SK-N-SH treated with all-trans-retinoic acid at 6 μM for 48 hours (cell line): Measurements from ENCODE around the gene LAMA5.

Experiments used
- ATAC-seq: fragments of 200-7000 bp; cut with Tn5 transposase; 3 replicates; pipeline ENCODE4 v1.9.1; 2020; ENCODE audit warnings: mild to moderate bottlenecking, moderate library complexity
- ARNTL ChIP-seq: fragments of 450-650 bp; formaldehyde crosslinking; IDR thresholded peaks from 2 replicates; pipeline ENCODE4 v1.5.0; 2020; ENCODE audit warnings: low read depth, mild to moderate bottlenecking, moderate library complexity, borderline replicate concordance
- CREB5 ChIP-seq: fragments of 250-450 bp; sonication (Bioruptor Pico); IDR thresholded peaks from 2 replicates; pipeline ENCODE4 v1.5.1; 2020; ENCODE audit warnings: low read depth, mild to moderate bottlenecking, moderate library complexity
- CSDC2 ChIP-seq: fragments of 250-450 bp; sonication (Bioruptor Pico); IDR thresholded peaks from 2 replicates; pipeline ENCODE4 v1.5.0; 2020; ENCODE audit warnings: mild to moderate bottlenecking, moderate library complexity
- CSRNP3 ChIP-seq: fragments of 250-450 bp; sonication (Bioruptor Pico); IDR thresholded peaks from 2 replicates; pipeline ENCODE4 v1.5.1; 2021; ENCODE audit warnings: mild to moderate bottlenecking, moderate library complexity
- ESRRG ChIP-seq: fragments of 250-450 bp; sonication (Bioruptor Pico); IDR thresholded peaks from 2 replicates; pipeline ENCODE4 v1.6.1; 2021; ENCODE audit warnings: mild to moderate bottlenecking
- GLIS3 ChIP-seq: fragments of 250-450 bp; sonication (Bioruptor Pico); IDR thresholded peaks from 2 replicates; pipeline ENCODE4 v1.5.0; 2020; ENCODE audit warnings: mild to moderate bottlenecking, moderate library complexity
- ISL1 ChIP-seq: fragments of 250-450 bp; sonication (Bioruptor Pico); IDR thresholded peaks from 2 replicates; pipeline ENCODE4 v2.1.2; 2022; ENCODE audit warnings: mild to moderate bottlenecking, moderate library complexity
- OSR1 ChIP-seq: fragments of 250-450 bp; sonication (Bioruptor Pico); IDR thresholded peaks from 2 replicates; pipeline ENCODE4 v1.8.0; 2022; ENCODE audit warnings: moderate library complexity, mild to moderate bottlenecking, inconsistent platforms
- PATZ1 ChIP-seq: fragments of 250-450 bp; sonication (Bioruptor Pico); IDR thresholded peaks from 2 replicates; pipeline ENCODE4 v1.8.0; 2020; ENCODE audit warnings: mild to moderate bottlenecking, moderate library complexity, borderline replicate concordance
- POU6F1 ChIP-seq: fragments of 250-450 bp; sonication (Bioruptor Pico); IDR thresholded peaks from 2 replicates; pipeline ENCODE4 v1.8.0; 2021; ENCODE audit warnings: low read depth, mild to moderate bottlenecking, moderate library complexity, borderline replicate concordance
- PPARA ChIP-seq: fragments of 250-450 bp; sonication (Bioruptor Pico); IDR thresholded peaks from 2 replicates; pipeline ENCODE4 v1.5.0; 2020; ENCODE audit warnings: mild to moderate bottlenecking, borderline replicate concordance
- RARB ChIP-seq: fragments of 250-450 bp; sonication (Bioruptor Pico); IDR thresholded peaks from 2 replicates; pipeline ENCODE4 v1.8.0; 2021; ENCODE audit warnings: mild to moderate bottlenecking, moderate library complexity
- SNAI2 ChIP-seq: fragments of 250-450 bp; sonication (Bioruptor Pico); IDR thresholded peaks from 2 replicates; pipeline ENCODE4 v1.5.0; 2020; ENCODE audit warnings: mild to moderate bottlenecking, moderate library complexity
- TCF4 ChIP-seq: fragments of 250-450 bp; sonication (Bioruptor Pico); IDR thresholded peaks from 2 replicates; pipeline ENCODE4 v1.8.0; 2021; ENCODE audit warnings: mild to moderate bottlenecking, moderate library complexity, borderline replicate concordance
- TOX ChIP-seq: fragments of 250-450 bp; sonication (Bioruptor Pico); IDR thresholded peaks from 2 replicates; pipeline ENCODE4 v1.8.0; 2021; ENCODE audit warnings: mild to moderate bottlenecking, moderate library complexity, borderline replicate concordance
- TSHZ2 ChIP-seq: fragments of 250-450 bp; sonication (Bioruptor Pico); IDR thresholded peaks from 2 replicates; pipeline ENCODE4 v1.5.0; 2020; ENCODE audit warnings: mild to moderate bottlenecking, moderate library complexity
- ZC3H10 ChIP-seq: fragments of 250-450 bp; sonication (Bioruptor Pico); IDR thresholded peaks from 2 replicates; pipeline ENCODE4 v1.5.1; 2021; ENCODE audit warnings: mild to moderate bottlenecking, moderate library complexity
- ZFP30 ChIP-seq: fragments of 450-650 bp; formaldehyde crosslinking; IDR thresholded peaks from 2 replicates; pipeline ENCODE4 v1.5.0; 2022; ENCODE audit warnings: mild to moderate bottlenecking, moderate library complexity
- ZNF565 ChIP-seq: fragments of 450-650 bp; formaldehyde crosslinking; conservative IDR thresholded peaks from 2 replicates; pipeline ENCODE4 v1.5.0; 2020; ENCODE audit warnings: low read depth, mild to moderate bottlenecking, moderate library complexity
- ZNF70 ChIP-seq: fragments of 450-650 bp; formaldehyde crosslinking; IDR thresholded peaks from 2 replicates; pipeline ENCODE4 v1.5.0; 2020; ENCODE audit warnings: mild to moderate bottlenecking, moderate library complexity
- ZNF8 ChIP-seq: fragments of 450-650 bp; formaldehyde crosslinking; IDR thresholded peaks from 2 replicates; pipeline ENCODE4 v1.5.0; 2020; ENCODE audit warnings: mild to moderate bottlenecking, moderate library complexity

Gene LAMA5

GRCh38 chr20:62312662-62312977, 54.5 kb downstream of the LAMA5 start:
- TF ChIP-seq ZNF70 = no peak
- no peak for TF ChIP-seq ARNTL (CRISPR knock-in tag)
- no peak for TF ChIP-seq ZNF8 (CRISPR knock-in tag)
- TF ChIP-seq ZNF565 (CRISPR knock-in tag) = no peak
- no peak for TF ChIP-seq ESRRG (CRISPR knock-in tag)
- TF ChIP-seq CSRNP3 (CRISPR knock-in tag) = no peak
- no peak for TF ChIP-seq SNAI2
- TF ChIP-seq RARB (CRISPR knock-in tag) = no peak
- no peak for TF ChIP-seq TCF4
- no peak for TF ChIP-seq TSHZ2
- TF ChIP-seq ZFP30 = no peak
- no peak for TF ChIP-seq OSR1 (CRISPR knock-in tag)
- TF ChIP-seq PATZ1 = no peak
- TF ChIP-seq GLIS3 = no peak
- TF ChIP-seq PPARA (CRISPR knock-in tag) = no peak
- TF ChIP-seq CSDC2 (CRISPR knock-in tag) = no peak
- ATAC-seq = no peak

GRCh38 chr20:62311832-62312661, 55.1 kb downstream of the LAMA5 start:
- no peak for ATAC-seq
- no peak for TF ChIP-seq SNAI2
- TF ChIP-seq ZNF8 (CRISPR knock-in tag) = no peak

GRCh38 chr20:62311150-62311549, 56.0 kb downstream of the LAMA5 start:
- no peak for TF ChIP-seq TCF4
- TF ChIP-seq CSRNP3 (CRISPR knock-in tag) = no peak
- TF ChIP-seq CSDC2 (CRISPR knock-in tag) = no peak
- no peak for TF ChIP-seq POU6F1 (CRISPR knock-in tag)
- no peak for TF ChIP-seq ISL1 (CRISPR knock-in tag)
- TF ChIP-seq CREB5 (CRISPR knock-in tag) = no peak
- no peak for TF ChIP-seq ZNF70
- no peak for TF ChIP-seq ESRRG (CRISPR knock-in tag)
- no peak for TF ChIP-seq ZFP30
- TF ChIP-seq OSR1 (CRISPR knock-in tag) = no peak
- no peak for TF ChIP-seq ZNF8 (CRISPR knock-in tag)
- no peak for TF ChIP-seq ARNTL (CRISPR knock-in tag)
- no peak for TF ChIP-seq TSHZ2
- TF ChIP-seq ZC3H10 = no peak
- no peak for TF ChIP-seq GLIS3
- TF ChIP-seq TOX = no peak
- TF ChIP-seq SNAI2 = no peak
- no peak for ATAC-seq
